ENCODE data around the gene PIK3R2. TPM values are rescaled to one million over a fixed set of nuclear protein-coding genes. Genes with fewer than 3 reads are reported as not detected.

Gene PIK3R2
- total RNA-seq, 1 donor from 2014 or later: 11.5 TPM

DNA sequence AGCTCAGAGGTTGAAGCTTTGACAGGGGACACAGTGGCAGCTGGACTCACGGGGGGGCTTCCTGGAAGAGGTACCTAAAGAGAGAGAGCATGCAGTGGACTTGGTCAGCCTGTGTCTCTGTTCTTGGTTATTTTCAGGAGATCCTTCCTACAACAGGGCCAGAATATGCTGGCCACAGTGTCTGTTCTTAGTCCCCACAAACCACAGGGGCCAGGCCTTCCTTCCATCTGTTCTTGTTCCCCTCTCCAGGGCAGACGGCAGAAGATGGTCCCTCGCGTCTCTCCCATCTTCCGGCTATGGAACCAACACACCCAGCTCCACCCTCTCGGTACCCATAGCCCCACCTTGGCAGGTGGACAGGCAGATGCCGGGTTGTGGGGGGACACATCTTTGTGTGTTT is 30.5 kb upstream of the PIK3R2 start:
- H3K27ac ChIP-seq (ENCODE audit: low read depth, low read length): no peak overlapping the region
- peaks cover 13 to 17% (median 14%) of the 10 kb centered on the region in 3 donors for H3K4me1 ChIP-seq (ENCODE audit: control insufficient read depth in 3 of 3, insufficient read depth in 3 of 3, low read length in 3 of 3)
- H3K9me3 ChIP-seq (ENCODE audit: control insufficient read depth in 3 of 3, low read length in 3 of 3): no peaks in the 10 kb centered on the region
- H3K9ac ChIP-seq (ENCODE audit: low read depth in 1 of 3, low read length in 3 of 3): no peak overlapping the region
- no peaks in the 10 kb centered on the region for H3K27me3 ChIP-seq (ENCODE audit: control insufficient read depth in 3 of 3, insufficient read depth in 3 of 3, low read length in 3 of 3)
- no peak overlapping the region for H3K4me3 ChIP-seq (ENCODE audit: low read length in 3 of 3)
- H3K36me3 ChIP-seq (ENCODE audit: control insufficient read depth in 3 of 3, insufficient read depth in 3 of 3, low read length in 3 of 3): peaks cover 0 to 16% (median 4%) of the 10 kb centered on the region in 3 donors

DNA sequence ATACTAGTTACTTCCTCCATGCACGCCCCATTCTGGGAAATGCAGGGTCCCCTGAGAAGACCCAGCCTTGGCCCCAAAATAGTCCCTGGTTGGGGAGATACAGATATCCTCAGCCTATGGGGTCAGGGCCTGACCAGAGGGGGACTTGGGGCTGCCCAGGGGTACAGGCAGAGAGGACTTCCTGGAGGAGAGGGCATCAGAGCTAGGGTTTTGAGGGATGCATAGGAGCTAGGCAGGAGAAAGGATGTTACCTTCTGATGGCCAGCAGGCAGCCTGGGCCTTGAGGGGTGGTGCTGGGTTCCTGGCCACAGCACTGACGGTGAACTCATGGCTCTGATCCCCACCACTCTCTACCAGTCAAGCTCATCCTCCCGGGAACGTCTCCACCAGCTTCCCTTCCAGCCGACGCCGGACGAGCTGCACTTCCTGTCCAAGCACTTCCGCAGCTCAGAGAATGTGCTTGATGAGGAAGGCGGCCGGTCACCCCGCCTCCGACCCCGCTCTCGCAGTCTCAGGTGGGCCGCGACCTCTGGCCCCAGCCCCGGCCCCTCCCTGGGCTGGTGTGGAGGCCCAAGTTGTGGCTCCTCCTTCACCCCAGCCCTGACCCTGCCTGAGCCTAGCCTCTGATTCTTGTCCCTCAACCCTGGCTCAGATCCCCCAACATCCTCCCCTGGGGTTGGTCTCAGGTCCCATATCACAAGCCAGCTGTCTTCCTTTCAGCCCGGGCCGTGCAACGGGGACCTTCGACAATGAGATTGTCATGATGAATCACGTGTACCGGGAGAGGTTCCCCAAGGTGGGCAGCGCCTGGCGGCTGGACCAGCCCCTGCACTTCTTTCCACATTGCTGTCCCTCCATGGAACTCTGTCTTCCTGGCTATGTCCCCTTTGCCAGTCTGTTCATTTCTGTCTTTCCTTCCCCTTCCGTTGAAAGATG is 29.8 kb upstream of the PIK3R2 start:
- Histone ChIP-seq H3K9me3 (ENCODE audit: control insufficient read depth in 3 of 3, low read length in 3 of 3) (no peaks in the 10 kb centered on the region), H3K9ac (ENCODE audit: low read depth in 1 of 3, low read length in 3 of 3) (no peak overlapping the region), H3K4me3 (ENCODE audit: low read length in 3 of 3) (no peak overlapping the region), H3K4me1 (ENCODE audit: control insufficient read depth in 3 of 3, insufficient read depth in 3 of 3, low read length in 3 of 3) (peaks cover 9 to 12% (median 11%) of the 10 kb centered on the region in 3 donors), H3K27ac (ENCODE audit: low read depth, low read length) (no peak overlapping the region), H3K27me3 (ENCODE audit: control insufficient read depth in 3 of 3, insufficient read depth in 3 of 3, low read length in 3 of 3) (no peaks in the 10 kb centered on the region), H3K36me3 (ENCODE audit: control insufficient read depth in 3 of 3, insufficient read depth in 3 of 3, low read length in 3 of 3) (peaks cover 0 to 20% (median 4%) of the 10 kb centered on the region in 3 donors)

DNA sequence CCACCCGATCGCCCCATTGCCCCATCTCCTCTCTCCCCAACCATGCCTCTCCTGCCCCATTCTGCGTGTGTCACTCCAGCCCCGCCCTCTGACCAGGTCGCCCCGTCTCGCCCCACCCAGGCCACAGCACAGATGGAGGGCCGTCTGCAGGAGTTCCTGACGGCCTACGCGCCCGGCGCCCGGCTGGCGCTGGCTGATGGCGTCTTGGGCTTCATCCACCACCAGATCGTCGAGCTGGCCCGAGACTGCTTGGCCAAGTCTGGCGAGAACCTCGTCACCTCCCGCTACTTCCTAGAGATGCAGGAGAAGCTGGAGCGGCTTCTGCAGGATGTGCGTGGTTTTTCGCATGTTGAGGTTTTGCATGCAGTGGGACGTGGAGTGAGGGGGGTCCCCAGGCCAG is 29.1 kb upstream of the PIK3R2 start:
- Histone ChIP-seq H3K27ac (ENCODE audit: low read depth, low read length) (no peak overlapping the region), H3K4me1 (ENCODE audit: control insufficient read depth in 3 of 3, insufficient read depth in 3 of 3, low read length in 3 of 3) (peaks cover 3 to 5% (median 5%) of the 10 kb centered on the region in 3 donors), H3K36me3 (ENCODE audit: control insufficient read depth in 3 of 3, insufficient read depth in 3 of 3, low read length in 3 of 3) (peaks cover 1 to 26% (median 7%) of the 10 kb centered on the region in 3 donors), H3K9ac (ENCODE audit: low read depth in 1 of 3, low read length in 3 of 3) (no peak overlapping the region), H3K9me3 (ENCODE audit: control insufficient read depth in 3 of 3, low read length in 3 of 3) (no peaks in the 10 kb centered on the region), H3K4me3 (ENCODE audit: low read length in 3 of 3) (no peak overlapping the region), H3K27me3 (ENCODE audit: control insufficient read depth in 3 of 3, insufficient read depth in 3 of 3, low read length in 3 of 3) (no peaks in the 10 kb centered on the region)

GRCh38 chr19:18126097-18126496 is 26.9 kb upstream of the PIK3R2 start:
- peaks cover 7 to 40% (median 12%) of the 10 kb centered on the region in 3 donors for H3K36me3 ChIP-seq (ENCODE audit: control insufficient read depth in 3 of 3, insufficient read depth in 3 of 3, low read length in 3 of 3)
- H3K9me3 ChIP-seq (ENCODE audit: control insufficient read depth in 3 of 3, low read length in 3 of 3): no peaks in the 10 kb centered on the region
- H3K27me3 ChIP-seq (ENCODE audit: control insufficient read depth in 3 of 3, insufficient read depth in 3 of 3, low read length in 3 of 3): no peaks in the 10 kb centered on the region
- no peak overlapping the region for H3K9ac ChIP-seq (ENCODE audit: low read depth in 1 of 3, low read length in 3 of 3)
- no peak overlapping the region for H3K4me3 ChIP-seq (ENCODE audit: low read length in 3 of 3)
- H3K4me1 ChIP-seq (ENCODE audit: control insufficient read depth in 3 of 3, insufficient read depth in 3 of 3, low read length in 3 of 3): peaks cover 0 to 2% (median 0%) of the 10 kb centered on the region in 3 donors
- no peak overlapping the region for H3K27ac ChIP-seq (ENCODE audit: low read depth, low read length)

- Histone ChIP-seq H3K4me1 (ENCODE audit: control insufficient read depth in 3 of 3, insufficient read depth in 3 of 3, low read length in 3 of 3) (no peaks in the 10 kb centered on the region), H3K27me3 (ENCODE audit: control insufficient read depth in 3 of 3, insufficient read depth in 3 of 3, low read length in 3 of 3) (no peaks in the 10 kb centered on the region), H3K27ac (ENCODE audit: low read depth, low read length) (no peak overlapping the region), H3K36me3 (ENCODE audit: control insufficient read depth in 3 of 3, insufficient read depth in 3 of 3, low read length in 3 of 3) (peaks cover 7 to 41% (median 15%) of the 10 kb centered on the region in 3 donors), H3K9me3 (ENCODE audit: control insufficient read depth in 3 of 3, low read length in 3 of 3) (no peaks in the 10 kb centered on the region), H3K9ac (ENCODE audit: low read depth in 1 of 3, low read length in 3 of 3) (no peak overlapping the region), H3K4me3 (ENCODE audit: low read length in 3 of 3) (no peak overlapping the region)
These were observed 24.9 kb upstream of the PIK3R2 start for GRCh38 chr19:18128044-18128443.

- no peaks in the 10 kb centered on the region for H3K4me1 ChIP-seq (ENCODE audit: control insufficient read depth in 3 of 3, insufficient read depth in 3 of 3, low read length in 3 of 3)
- H3K27ac ChIP-seq (ENCODE audit: low read depth, low read length): no peak overlapping the region
- peaks cover 7 to 41% (median 15%) of the 10 kb centered on the region in 3 donors for H3K36me3 ChIP-seq (ENCODE audit: control insufficient read depth in 3 of 3, insufficient read depth in 3 of 3, low read length in 3 of 3)
- no peak overlapping the region for H3K9ac ChIP-seq (ENCODE audit: low read depth in 1 of 3, low read length in 3 of 3)
- no peaks in the 10 kb centered on the region for H3K9me3 ChIP-seq (ENCODE audit: control insufficient read depth in 3 of 3, low read length in 3 of 3)
- H3K4me3 ChIP-seq (ENCODE audit: low read length in 3 of 3): no peak overlapping the region
- no peaks in the 10 kb centered on the region for H3K27me3 ChIP-seq (ENCODE audit: control insufficient read depth in 3 of 3, insufficient read depth in 3 of 3, low read length in 3 of 3)
These were observed 24.2 kb upstream of the PIK3R2 start for GRCh38 chr19:18128805-18129204.

- no peak overlapping the region for H3K27ac ChIP-seq (ENCODE audit: low read depth, low read length)
- H3K4me1 ChIP-seq (ENCODE audit: control insufficient read depth in 3 of 3, insufficient read depth in 3 of 3, low read length in 3 of 3): no peaks in the 10 kb centered on the region
- no peak overlapping the region for H3K4me3 ChIP-seq (ENCODE audit: low read length in 3 of 3)
- no peaks in the 10 kb centered on the region for H3K9me3 ChIP-seq (ENCODE audit: control insufficient read depth in 3 of 3, low read length in 3 of 3)
- no peak overlapping the region for H3K9ac ChIP-seq (ENCODE audit: low read depth in 1 of 3, low read length in 3 of 3)
- H3K27me3 ChIP-seq (ENCODE audit: control insufficient read depth in 3 of 3, insufficient read depth in 3 of 3, low read length in 3 of 3): no peaks in the 10 kb centered on the region
- peaks cover 7 to 45% (median 14%) of the 10 kb centered on the region in 3 donors for H3K36me3 ChIP-seq (ENCODE audit: control insufficient read depth in 3 of 3, insufficient read depth in 3 of 3, low read length in 3 of 3)
These were observed 22.3 kb upstream of the PIK3R2 start for GRCh38 chr19:18130523-18131242.

DNA sequence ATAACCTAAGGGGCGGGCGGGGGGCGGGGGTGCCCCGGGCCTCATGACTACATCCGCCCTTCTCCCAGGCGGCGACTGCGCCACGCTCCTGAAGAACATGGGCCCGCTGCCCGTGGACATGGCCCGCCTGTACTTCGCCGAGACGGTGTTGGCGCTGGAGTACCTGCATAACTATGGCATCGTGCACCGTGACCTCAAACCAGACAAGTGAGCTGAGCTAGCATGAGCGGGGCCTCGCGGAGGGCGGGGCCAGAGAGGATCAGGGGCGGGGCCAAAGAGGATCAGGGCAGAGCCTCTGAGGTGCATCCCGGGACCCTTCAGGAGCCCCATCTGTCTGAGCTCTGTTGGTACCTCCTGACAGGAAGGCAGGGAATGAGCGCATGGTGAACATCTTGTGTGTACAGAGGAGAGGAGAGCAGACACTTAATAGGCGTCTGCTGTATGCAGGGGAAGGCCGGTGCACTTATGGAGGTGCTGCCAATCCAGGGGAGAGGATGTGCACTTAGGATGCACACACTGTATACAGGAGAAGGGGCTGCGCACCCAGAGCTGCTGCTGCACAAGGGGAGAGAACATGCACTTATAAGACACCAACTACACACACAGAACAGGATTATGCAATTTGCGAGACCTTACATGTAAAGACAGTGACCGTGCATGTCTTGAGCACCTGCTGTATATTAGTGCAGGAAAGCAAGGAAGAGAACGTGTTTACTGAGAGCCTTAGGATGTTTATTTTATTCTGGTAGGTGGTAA is 20.9 kb upstream of the PIK3R2 start:
- no peak overlapping the region for H3K27ac ChIP-seq (ENCODE audit: low read depth, low read length)
- no peak overlapping the region for H3K4me3 ChIP-seq (ENCODE audit: low read length in 3 of 3)
- H3K9ac ChIP-seq (ENCODE audit: low read depth in 1 of 3, low read length in 3 of 3): no peak overlapping the region
- H3K9me3 ChIP-seq (ENCODE audit: control insufficient read depth in 3 of 3, low read length in 3 of 3): no peaks in the 10 kb centered on the region
- peaks cover 7 to 52% (median 14%) of the 10 kb centered on the region in 3 donors for H3K36me3 ChIP-seq (ENCODE audit: control insufficient read depth in 3 of 3, insufficient read depth in 3 of 3, low read length in 3 of 3)
- no peaks in the 10 kb centered on the region for H3K27me3 ChIP-seq (ENCODE audit: control insufficient read depth in 3 of 3, insufficient read depth in 3 of 3, low read length in 3 of 3)
- H3K4me1 ChIP-seq (ENCODE audit: control insufficient read depth in 3 of 3, insufficient read depth in 3 of 3, low read length in 3 of 3): no peaks in the 10 kb centered on the region

DNA sequence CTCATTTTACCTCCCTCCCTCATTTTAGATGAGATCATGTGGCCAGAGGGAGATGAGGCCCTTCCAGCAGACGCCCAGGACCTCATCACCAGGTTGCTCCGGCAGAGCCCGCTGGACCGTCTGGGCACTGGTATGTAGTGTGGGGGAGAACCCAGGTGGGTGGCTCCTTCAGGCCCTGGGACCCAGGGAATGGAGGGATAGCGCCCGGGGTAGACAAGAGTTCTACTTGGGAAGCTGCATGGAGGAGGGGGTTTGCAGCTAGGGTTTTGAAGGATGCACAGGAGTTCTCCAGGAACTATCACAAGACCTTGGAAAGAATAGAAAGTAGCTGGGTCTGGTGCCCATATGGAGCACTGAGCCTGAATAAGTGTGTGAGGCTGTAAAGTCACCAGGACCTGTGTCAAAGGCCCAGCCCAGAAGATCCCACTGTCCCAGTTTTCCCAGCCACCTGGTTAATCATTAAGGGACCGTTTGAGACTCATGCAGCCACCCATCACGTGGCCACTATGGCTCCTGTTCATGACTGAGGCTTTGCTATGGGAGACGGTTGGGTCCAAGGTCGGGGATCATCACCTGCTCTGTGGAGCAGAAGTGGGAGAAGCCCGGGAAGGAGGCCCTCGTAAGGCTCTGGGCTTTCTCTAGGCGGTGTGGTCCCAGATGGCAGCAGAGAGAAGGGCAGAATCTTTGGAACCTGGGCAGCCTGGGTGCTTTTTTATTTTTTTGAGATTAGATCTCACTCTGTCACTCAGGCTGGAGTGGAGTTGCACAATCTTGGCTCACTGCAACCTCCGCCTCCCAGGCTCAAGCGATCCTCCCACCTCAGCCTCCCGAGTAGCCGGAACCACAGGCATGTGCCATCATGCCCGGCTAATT is 17.0 kb upstream of the PIK3R2 start:
- H3K27ac ChIP-seq (ENCODE audit: low read depth, low read length): no peak overlapping the region
- peaks cover 0 to 43% (median 5%) of the 10 kb centered on the region in 3 donors for H3K36me3 ChIP-seq (ENCODE audit: control insufficient read depth in 3 of 3, insufficient read depth in 3 of 3, low read length in 3 of 3)

More for the DNA sequence above, 17.0 kb upstream of the PIK3R2 start:
- Histone ChIP-seq H3K4me1 (ENCODE audit: control insufficient read depth in 3 of 3, insufficient read depth in 3 of 3, low read length in 3 of 3) (no peaks in the 10 kb centered on the region), H3K4me3 (ENCODE audit: low read length in 3 of 3) (no peak overlapping the region), H3K9me3 (ENCODE audit: control insufficient read depth in 3 of 3, low read length in 3 of 3) (no peaks in the 10 kb centered on the region), H3K9ac (ENCODE audit: low read depth in 1 of 3, low read length in 3 of 3) (no peak overlapping the region), H3K27me3 (ENCODE audit: control insufficient read depth in 3 of 3, insufficient read depth in 3 of 3, low read length in 3 of 3) (no peaks in the 10 kb centered on the region)
